ENCODE results near the gene NXN. TPM values are rescaled to one million over a fixed set of nuclear protein-coding genes. Genes with fewer than 3 reads are reported as not detected.

NXN gene
- polyA plus RNA-seq, 3 donors, result not detected

- Histone ChIP-seq H3K36me3 (replicated peaks in 1 of 2; ENCODE audit: control insufficient read depth in 1 of 2, insufficient read depth in 2 of 2, low read length in 2 of 2) (no peaks in the 10 kb centered on the region), H3K9me3 (replicated peaks in 1 of 2; ENCODE audit: control insufficient read depth in 1 of 2, insufficient read depth in 1 of 2, low read length in 2 of 2) (no peaks in the 10 kb centered on the region), H3K27ac (ENCODE audit: low read depth in 1 of 2, low read length in 2 of 2) (no peak overlapping the region), H3K27me3 (ENCODE audit: control insufficient read depth in 2 of 2, insufficient read depth in 2 of 2, low read length in 2 of 2) (peaks cover 0 to 9% of the 10 kb centered on the region in 2 donors), H3K4me3 (replicated peaks in 1 of 3; ENCODE audit: low read depth in 2 of 3, low read length in 3 of 3) (no peak overlapping the region), H4K20me1 (ENCODE audit: insufficient read depth, low read length) (no peaks in the 10 kb centered on the region), H3K4me2 (replicated peaks; ENCODE audit: extremely low read depth, low read length, poor library complexity, severe bottlenecking) (no peak overlapping the region), H3K79me2 (ENCODE audit: insufficient read depth, low read length) (no peaks in the 10 kb centered on the region), H3K4me1 (ENCODE audit: control insufficient read depth in 1 of 2, insufficient read depth in 2 of 2, low read length in 2 of 2) (peaks cover 14 to 16% of the 10 kb centered on the region in 2 donors), H2AFZ (ENCODE audit: insufficient read depth, low read depth, low read length, poor library complexity, severe bottlenecking) (no peak overlapping the region), H3K9ac (ENCODE audit: insufficient read depth, low read length, poor library complexity, severe bottlenecking) (no peak overlapping the region)
- intact Hi-C loops (cut with micrococcal nuclease), result no loop called here
- H3K36me3 Mint-ChIP-seq, result no peaks in the 10 kb centered on the region
- no peak overlapping the region for H3K27ac Mint-ChIP-seq
- peaks cover 28 to 51% (median 35%) of the 10 kb centered on the region in 3 donors for H3K27me3 Mint-ChIP-seq (ENCODE audit: low read depth in 3 of 3)
- H3K4me3 Mint-ChIP-seq, result no peak overlapping the region
- no peak for DNase-seq
- peaks cover 0 to 16% (median 6%) of the 10 kb centered on the region in 7 donors for H3K9me3 Mint-ChIP-seq
- peaks cover 16% of the 10 kb centered on the region for H3K4me1 Mint-ChIP-seq
- no peak for TF ChIP-seq CTCF (IDR thresholded peaks at IDR 0.05)
- 91% methylated on average over 8 of the region's 8 CpGs for whole genome bisulfite sequencing (ENCODE audit: insufficient coverage)
Observed at GRCh38 chr17:892958-893357, 86.6 kb downstream of the NXN start.

DNA sequence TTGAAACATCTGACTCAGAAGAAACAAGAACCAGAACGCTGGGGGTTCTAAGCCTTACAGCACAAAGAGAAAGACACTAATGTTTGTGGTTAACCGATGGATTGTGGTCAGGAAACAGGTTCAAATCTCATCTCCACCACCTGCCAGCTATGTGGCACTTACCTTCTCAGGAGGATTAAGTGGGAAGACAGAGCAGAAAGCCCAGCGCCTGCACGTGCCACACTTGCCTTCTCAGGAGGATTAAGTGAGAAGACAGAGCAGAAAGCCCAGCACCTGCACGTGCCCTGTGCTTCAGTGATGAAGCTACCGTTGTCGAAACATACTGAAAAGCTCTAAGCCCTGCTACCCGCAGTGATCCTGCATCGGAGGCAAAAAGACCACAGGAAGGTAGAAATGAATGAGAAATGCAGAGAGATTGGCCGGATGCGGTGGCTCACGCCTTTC lies 90.6 kb downstream of the NXN start:
- Histone ChIP-seq H3K9ac (ENCODE audit: insufficient read depth, low read length, poor library complexity, severe bottlenecking) (no peak overlapping the region), H3K27me3 (ENCODE audit: control insufficient read depth in 2 of 2, insufficient read depth in 2 of 2, low read length in 2 of 2) (peaks cover 0 to 8% of the 10 kb centered on the region in 2 donors), H3K4me1 (ENCODE audit: control insufficient read depth in 1 of 2, insufficient read depth in 2 of 2, low read length in 2 of 2) (no peaks in the 10 kb centered on the region), H3K9me3 (replicated peaks in 1 of 2; ENCODE audit: control insufficient read depth in 1 of 2, insufficient read depth in 1 of 2, low read length in 2 of 2) (no peaks in the 10 kb centered on the region), H3K4me3 (replicated peaks in 1 of 3; ENCODE audit: low read depth in 2 of 3, low read length in 3 of 3) (no peak overlapping the region), H3K36me3 (replicated peaks in 1 of 2; ENCODE audit: control insufficient read depth in 1 of 2, insufficient read depth in 2 of 2, low read length in 2 of 2) (no peaks in the 10 kb centered on the region), H3K4me2 (replicated peaks; ENCODE audit: extremely low read depth, low read length, poor library complexity, severe bottlenecking) (no peak overlapping the region), H3K79me2 (ENCODE audit: insufficient read depth, low read length) (no peaks in the 10 kb centered on the region), H3K27ac (ENCODE audit: low read depth in 1 of 2, low read length in 2 of 2) (no peak overlapping the region), H4K20me1 (ENCODE audit: insufficient read depth, low read length) (no peaks in the 10 kb centered on the region), H2AFZ (ENCODE audit: insufficient read depth, low read depth, low read length, poor library complexity, severe bottlenecking) (no peak overlapping the region)
- WGBS (ENCODE audit: insufficient coverage), result 61% methylated on average over 8 of the region's 12 CpGs
- Mint-ChIP-seq H3K36me3 (no peaks in the 10 kb centered on the region), H3K27ac (peak overlapping the region in 1 of 7 donors; percentile 64), H3K9me3 (peaks cover 0 to 2% (median 0%) of the 10 kb centered on the region in 7 donors), H3K4me1 (no peaks in the 10 kb centered on the region), H3K4me3 (no peak overlapping the region), H3K27me3 (ENCODE audit: low read depth in 3 of 3) (peaks cover 22 to 40% (median 32%) of the 10 kb centered on the region in 3 donors)
- no peak for DNase-seq
- intact Hi-C loops (cut with micrococcal nuclease), result loop anchor here in 1 of 2 donors (5.0 kb wide), 1 partner anchor 93 kb away; no protein-coding TSS in a partner anchor
- TF ChIP-seq CTCF (IDR thresholded peaks at IDR 0.05), result no peak
